Measurements from ENCODE around the gene ACAA1.

DNA sequence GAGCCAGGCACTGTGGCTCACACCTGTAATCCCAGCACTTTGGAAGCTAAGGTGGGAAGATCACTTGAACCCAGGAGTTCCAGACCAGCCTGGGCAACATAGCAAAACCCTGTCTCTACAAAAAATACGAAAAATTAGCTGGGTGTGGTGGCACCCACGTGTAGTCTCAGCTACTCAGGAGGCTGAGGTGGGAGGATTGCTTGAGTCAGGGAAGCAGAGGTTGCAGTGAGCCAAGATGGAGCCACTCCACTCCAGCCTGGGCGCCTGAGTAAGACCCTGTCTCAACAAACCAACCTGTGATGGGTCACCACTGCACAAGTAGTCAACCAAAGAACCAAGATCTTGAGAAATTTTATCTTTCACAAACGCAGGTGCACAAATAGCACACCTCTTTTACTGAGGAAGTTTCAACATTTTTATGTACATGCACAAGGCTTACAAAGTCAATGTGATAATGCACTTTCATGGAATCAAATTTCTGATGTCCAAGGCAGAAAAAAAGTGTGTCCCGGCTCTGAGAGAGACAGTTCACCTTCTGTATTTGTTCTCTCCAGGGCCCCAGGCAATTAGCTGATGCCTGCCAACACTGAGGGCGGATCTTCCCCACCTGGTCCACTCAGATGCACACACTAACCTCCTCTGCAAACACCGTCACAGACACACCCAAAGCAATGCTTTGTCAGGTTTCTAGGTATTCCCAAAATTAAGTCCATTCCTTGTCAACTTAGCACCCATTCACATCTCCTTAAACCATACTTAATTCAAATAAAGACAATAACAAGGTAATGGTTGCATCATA lies 12.4 kb downstream of the ACAA1 start:
- TF ChIP-seq, protein P1, sequence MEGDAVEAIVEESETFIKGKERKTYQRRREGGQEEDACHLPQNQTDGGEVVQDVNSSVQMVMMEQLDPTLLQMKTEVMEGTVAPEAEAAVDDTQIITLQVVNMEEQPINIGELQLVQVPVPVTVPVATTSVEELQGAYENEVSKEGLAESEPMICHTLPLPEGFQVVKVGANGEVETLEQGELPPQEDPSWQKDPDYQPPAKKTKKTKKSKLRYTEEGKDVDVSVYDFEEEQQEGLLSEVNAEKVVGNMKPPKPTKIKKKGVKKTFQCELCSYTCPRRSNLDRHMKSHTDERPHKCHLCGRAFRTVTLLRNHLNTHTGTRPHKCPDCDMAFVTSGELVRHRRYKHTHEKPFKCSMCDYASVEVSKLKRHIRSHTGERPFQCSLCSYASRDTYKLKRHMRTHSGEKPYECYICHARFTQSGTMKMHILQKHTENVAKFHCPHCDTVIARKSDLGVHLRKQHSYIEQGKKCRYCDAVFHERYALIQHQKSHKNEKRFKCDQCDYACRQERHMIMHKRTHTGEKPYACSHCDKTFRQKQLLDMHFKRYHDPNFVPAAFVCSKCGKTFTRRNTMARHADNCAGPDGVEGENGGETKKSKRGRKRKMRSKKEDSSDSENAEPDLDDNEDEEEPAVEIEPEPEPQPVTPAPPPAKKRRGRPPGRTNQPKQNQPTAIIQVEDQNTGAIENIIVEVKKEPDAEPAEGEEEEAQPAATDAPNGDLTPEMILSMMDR (conservative IDR thresholded peaks at IDR 0.05) = no peak
- no peak for TF ChIP-seq ZFX (IDR thresholded peaks at IDR 0.05)

Measured in C4-2B (cell line).